Right cardiac atrium (tissue), 5 donors: ENCODE data around the gene RETREG1. TPM values are rescaled to one million over a fixed set of nuclear protein-coding genes. Genes with fewer than 3 reads are reported as not detected.
"Not testable (repeated sequence)": the region's sequence is repeated elsewhere in the genome, so short reads cannot be mapped to it uniquely, and the experiment has no call there.

Experiments used
- ATAC-seq, 2 donors: fragments of 200-7000 bp; cut with Tn5 transposase; one replicate each; pipeline versions ENCODE4 v1.8.0 to v1.9.1; 2020; ENCODE audit warnings: moderate library complexity in 2 of 2, mild to moderate bottlenecking in 1 of 2
- DNase-seq, 3 donors: peaks; one replicate each; pipeline ENCODE4 v3.0.0-alpha.2; 2020
- H3K27ac ChIP-seq: one replicate; pipeline ENCODE4 v1.5.1; 2013; ENCODE audit warnings: mild to moderate bottlenecking, low read length, control low read depth, moderate library complexity
- H3K27me3 ChIP-seq: one replicate; pipeline ENCODE4 v1.6.1; 2013; ENCODE audit not compliant: control insufficient read depth, insufficient read depth
- H3K4me1 ChIP-seq: one replicate; pipeline ENCODE4 v1.6.1; 2013; ENCODE audit warnings: low read length; ENCODE audit not compliant: control insufficient read depth, insufficient read depth
- H3K4me3 ChIP-seq: one replicate; pipeline ENCODE4 v1.5.1; 2013; ENCODE audit warnings: low read length, control low read depth
- H3K9me3 ChIP-seq: one replicate; pipeline ENCODE4 v1.6.1; 2013; ENCODE audit warnings: low read length; ENCODE audit not compliant: control insufficient read depth
- WGBS: extraction: QIAGEN DNeasy Blood & Tissue Kit; methylation state at CpG from one replicate; pipeline ENCODE4 v1.1.7; 2013; 5-methylcytosine and 5-hydroxymethylcytosine counted together
- intact Hi-C, 4 donors: fragments of 100-400 bp; cut with DNase I; formaldehyde crosslinking; loops; one replicate each; pipeline versions ENCODE4 v1.11.0 to v1.14.0; 2022 to 2023
- polyA plus RNA-seq: library from polyadenylated mRNA; stranded (reverse); fragments of 200-250 nt; gene quantifications from one replicate; pipeline ENCODE4 v1.2.3, GENCODE V29; 2013
- total RNA-seq, 4 donors: library from RNA; stranded (reverse); fragmentation: NEBNext Ultra II Directional; extraction: Animal tissue kit (Norgen Biotek cat#: 25700); gene quantifications; one replicate each; pipeline ENCODE4 v1.2.1, GENCODE V29; 2021
- donor health status: healthy with polysubstance abuse.
- donor health status: DM: no; HTN: yes; CAD: no.
- donor health status: DM: no; HTN: no; CAD: no.
- donor health status: DM: no; HTN: yes; CAD: no; lungs with severe emphysema.
- donor health status: DM: yes; HTN: yes; CAD: no.

RETREG1 gene
- total and polyA plus RNA-seq, 5 donors, result 114 to 209 (median 148) TPM

DNA sequence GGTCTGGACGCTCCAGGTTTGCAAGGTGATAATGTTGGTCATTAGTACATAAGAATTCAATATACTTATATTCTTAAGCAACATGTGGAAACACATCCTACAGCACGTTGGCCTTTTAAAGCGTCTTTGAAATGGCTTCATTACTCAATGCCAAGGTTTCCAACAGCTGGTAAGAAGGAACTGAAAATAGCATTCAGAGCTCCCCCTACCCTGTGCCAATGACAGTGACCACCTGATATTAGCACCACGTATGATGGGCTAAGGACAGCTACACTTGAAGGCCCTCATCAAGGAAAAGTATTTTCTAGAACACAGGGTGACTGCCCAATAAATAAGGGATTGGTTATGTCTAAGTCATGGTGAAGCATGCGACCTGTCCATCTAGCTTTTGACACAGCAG, 161.1 kb downstream of the RETREG1 start:
- intact Hi-C loops, result loop anchor here in 3 of 4 donors (5.0 to 10.0 kb wide), 4 partner anchors 291 to 737 kb away; no protein-coding TSS in a partner anchor

DNA sequence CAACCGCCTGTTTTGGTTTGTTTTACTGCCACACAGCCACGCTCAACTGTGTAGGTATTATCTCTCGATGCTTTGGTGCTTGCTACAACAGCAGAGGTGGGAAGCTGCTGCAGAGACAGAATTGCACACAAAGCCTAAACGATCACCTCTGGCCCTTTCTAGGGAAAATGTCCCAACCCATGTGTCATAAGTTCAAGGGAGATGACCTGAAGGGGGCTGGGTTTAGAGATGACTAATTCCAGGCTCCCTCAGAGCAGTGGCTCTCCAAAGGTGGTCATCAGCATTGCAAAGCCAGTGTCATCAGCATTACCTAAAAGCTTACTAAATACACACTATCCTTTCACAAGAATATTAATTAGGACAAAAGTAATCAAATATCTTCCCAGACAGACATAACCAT, 162.1 kb downstream of the RETREG1 start:
- H3K27me3 ChIP-seq, result no peaks in the 10 kb centered on the region
- H3K4me1 ChIP-seq, result peaks cover 6% of the 10 kb centered on the region
- no peak for ATAC-seq
- 91% methylated on average over 4 of the region's 4 CpGs for WGBS
- H3K9me3 ChIP-seq, result peaks cover 4% of the 10 kb centered on the region
- intact Hi-C loops, result loop anchor here in 3 of 4 donors (5.0 to 10.0 kb wide), 4 partner anchors 290 to 738 kb away; no protein-coding TSS in a partner anchor
- no peak overlapping the region for H3K27ac ChIP-seq
- no peak for DNase-seq
- no peak overlapping the region for H3K4me3 ChIP-seq

More for the DNA sequence above, 161.1 kb downstream of the RETREG1 start:
- 63% methylated on average over 5 of the region's 5 CpGs for WGBS
- H3K4me3 ChIP-seq, result no peak overlapping the region
- H3K27ac ChIP-seq, result peak overlapping the region; percentile 1
- peaks cover 3% of the 10 kb centered on the region for H3K9me3 ChIP-seq
- ATAC-seq, result peak in 1 of 2 donors; percentile 35
- no peak for DNase-seq
- H3K4me1 ChIP-seq, result peaks cover 6% of the 10 kb centered on the region
- no peaks in the 10 kb centered on the region for H3K27me3 ChIP-seq

DNA sequence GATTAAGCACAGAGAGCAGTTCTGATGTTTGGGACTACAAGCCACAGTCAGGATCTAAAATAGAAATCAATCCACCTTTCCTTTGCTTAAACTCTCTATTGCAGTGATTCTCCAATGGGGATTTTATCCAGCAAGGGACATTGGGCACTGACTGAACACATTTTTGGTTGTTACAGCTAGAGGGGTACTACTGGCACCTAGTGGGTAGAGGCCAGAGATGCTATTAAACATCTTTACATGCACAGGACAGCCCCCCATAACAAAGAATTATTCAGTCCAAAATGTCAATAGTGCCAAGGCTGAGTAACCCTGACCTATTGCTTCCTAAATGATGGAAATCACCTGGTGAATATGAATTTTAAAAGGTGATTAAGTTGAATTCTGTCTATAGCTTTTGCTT, 163.2 kb downstream of the RETREG1 start:
- no peak for ATAC-seq

DNA sequence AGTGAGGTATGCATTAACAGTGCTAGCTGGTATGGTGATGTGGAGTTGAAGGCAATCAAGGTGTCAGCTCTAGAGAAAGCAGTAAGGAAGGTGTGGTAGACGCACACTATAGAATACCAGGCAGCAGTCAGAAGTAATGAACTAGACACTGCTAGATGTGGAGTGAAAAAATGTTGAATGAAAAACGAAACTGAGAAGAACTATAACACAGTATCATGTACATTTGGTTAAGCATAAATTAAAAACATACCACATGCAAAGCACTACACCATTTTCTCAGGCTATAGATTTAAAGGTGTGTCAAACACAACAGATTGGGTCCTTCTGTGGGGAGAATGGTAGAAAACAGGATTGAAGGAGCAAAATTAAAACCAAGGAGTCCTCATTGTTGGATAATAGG, 166.6 kb downstream of the RETREG1 start:
- Histone ChIP-seq H3K27me3 (no peaks in the 10 kb centered on the region), H3K9me3 (peaks cover 4% of the 10 kb centered on the region), H3K4me1 (peaks cover 2% of the 10 kb centered on the region), H3K27ac (no peak overlapping the region), H3K4me3 (no peak overlapping the region)
- 86% methylated on average over 2 of the region's 2 CpGs for WGBS
- intact Hi-C loops, result loop anchor here in 1 of 4 donors (10.0 kb wide), 1 partner anchor 285 kb away; no protein-coding TSS in a partner anchor
- ATAC-seq (no peak), DNase-seq (no peak)

More for the DNA sequence above, 163.2 kb downstream of the RETREG1 start:
- Histone ChIP-seq H3K27me3 (no peaks in the 10 kb centered on the region), H3K9me3 (peaks cover 4% of the 10 kb centered on the region), H3K4me1 (peaks cover 6% of the 10 kb centered on the region), H3K4me3 (no peak overlapping the region), H3K27ac (no peak overlapping the region)
- DNase-seq, result no peak
- intact Hi-C loops, result loop anchor here in 1 of 4 donors (10.0 kb wide), 1 partner anchor 289 kb away; no protein-coding TSS in a partner anchor

DNA sequence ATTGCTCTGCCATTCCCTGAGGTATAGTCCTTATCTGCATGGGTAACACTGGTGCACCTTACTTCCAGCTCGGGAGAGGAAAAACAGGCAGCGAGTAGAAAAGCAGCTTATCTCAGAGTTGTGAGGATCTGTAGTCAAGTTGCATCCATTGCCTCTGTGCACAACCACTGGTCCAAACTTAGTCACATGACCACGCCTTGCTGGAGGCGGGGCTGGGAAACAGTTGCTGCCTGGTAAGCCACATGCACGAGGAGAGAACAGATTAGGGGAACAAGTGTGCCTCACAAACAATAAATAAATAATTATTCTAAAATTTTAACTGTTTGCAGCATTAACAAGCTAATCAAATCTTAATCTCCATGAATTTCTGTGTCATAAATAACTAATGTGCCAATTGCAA, 169.8 kb downstream of the RETREG1 start:
- intact Hi-C loops, result no loop called here
- 76% methylated on average over 5 of the region's 5 CpGs for WGBS
- ATAC-seq (no peak), DNase-seq (no peak)
- peaks cover 4% of the 10 kb centered on the region for H3K9me3 ChIP-seq
- no peak overlapping the region for H3K27ac ChIP-seq
- H3K4me1 ChIP-seq, result no peaks in the 10 kb centered on the region
- no peaks in the 10 kb centered on the region for H3K27me3 ChIP-seq
- H3K4me3 ChIP-seq, result no peak overlapping the region

DNA sequence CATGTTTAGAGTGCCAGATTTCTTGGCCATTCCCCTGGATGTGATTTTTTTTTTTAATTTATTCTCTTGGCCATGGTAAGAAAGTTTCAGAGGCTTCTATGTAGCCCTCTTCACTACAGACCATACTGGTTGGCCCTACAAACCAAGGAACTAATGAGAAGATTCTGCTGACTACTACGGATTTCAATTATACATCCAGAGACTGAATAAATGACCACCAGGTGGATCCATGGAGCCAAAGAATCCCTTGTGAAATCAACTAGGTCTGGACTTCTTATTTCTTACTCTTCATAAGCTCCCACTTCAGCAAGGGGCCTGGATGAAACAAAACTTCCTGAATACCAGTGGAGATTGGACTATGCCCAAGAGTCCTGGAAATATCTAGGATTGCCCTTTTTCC, 178.8 kb downstream of the RETREG1 start:
- ATAC-seq (no peak), DNase-seq (no peak)
- no peaks in the 10 kb centered on the region for H3K9me3 ChIP-seq
- 67% methylated on average over 1 of the region's 1 CpG for WGBS
- H3K27me3 ChIP-seq, result no peaks in the 10 kb centered on the region
- H3K27ac ChIP-seq, result no peak overlapping the region
- intact Hi-C loops, result no loop called here
- H3K4me1 ChIP-seq, result no peaks in the 10 kb centered on the region
- H3K4me3 ChIP-seq, result no peak overlapping the region

DNA sequence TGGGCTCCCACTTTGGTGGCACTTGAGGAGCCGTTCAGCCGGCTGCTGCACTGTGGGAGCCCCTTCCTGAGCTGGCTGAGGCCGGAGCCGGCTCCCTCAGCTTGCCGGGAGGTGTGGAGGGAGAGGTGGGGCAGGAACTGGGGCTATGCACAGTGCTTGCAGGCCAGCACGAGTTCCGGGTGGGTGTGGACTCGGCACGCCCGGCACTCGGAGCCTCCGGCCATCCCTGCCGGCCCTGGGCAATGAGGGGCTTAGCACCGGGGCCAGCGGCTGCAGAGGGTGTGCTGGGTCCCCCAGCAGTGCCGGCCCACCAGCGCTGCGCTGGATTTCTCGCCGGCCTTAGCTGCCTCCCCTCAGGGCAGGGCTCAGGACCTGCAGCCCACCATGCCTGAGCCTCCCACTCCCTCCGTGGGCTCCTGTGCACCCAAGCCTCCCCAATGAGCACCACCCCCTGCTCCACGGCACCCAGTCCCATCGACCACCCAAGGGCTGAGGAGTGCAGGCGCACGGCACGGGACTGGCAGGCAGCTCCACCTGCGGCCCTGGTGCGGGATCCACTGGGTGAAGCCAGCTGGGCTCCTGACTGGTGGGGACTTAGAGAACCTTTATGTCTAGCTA, 180.6 kb downstream of the RETREG1 start:
- 90% methylated on average over 28 of the region's 28 CpGs for WGBS

DNA sequence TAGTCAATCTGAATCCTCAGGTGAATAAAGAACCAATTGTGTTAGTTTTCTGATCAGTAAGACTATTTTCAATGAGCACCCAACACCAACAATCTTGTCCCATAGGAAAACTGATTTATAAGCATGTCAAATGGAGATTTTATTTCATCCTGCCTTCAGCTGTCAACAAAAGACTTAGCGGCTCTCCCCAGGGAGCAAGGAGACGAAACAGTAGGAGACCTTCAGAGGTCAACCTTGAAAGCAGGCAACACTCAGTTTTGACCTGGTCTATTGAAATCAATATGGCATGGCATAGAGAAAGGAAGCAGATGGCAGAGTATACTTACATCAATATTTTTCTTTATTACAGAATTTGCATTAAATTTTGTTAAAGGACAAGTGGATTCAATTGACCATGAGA, 185.3 kb downstream of the RETREG1 start:
- H3K9me3 ChIP-seq, result peaks cover 2% of the 10 kb centered on the region
- H3K4me3 ChIP-seq, result no peak overlapping the region
- DNase-seq (no peak), ATAC-seq (no peak)
- H3K27ac ChIP-seq, result no peak overlapping the region
- no peaks in the 10 kb centered on the region for H3K4me1 ChIP-seq
- WGBS, result 60% methylated on average over 2 of the region's 2 CpGs
- H3K27me3 ChIP-seq, result no peaks in the 10 kb centered on the region
- intact Hi-C loops, result no loop called here

More for the DNA sequence above, 180.6 kb downstream of the RETREG1 start:
- intact Hi-C loops, ATAC-seq, H3K4me3 ChIP-seq, H3K27me3 ChIP-seq, H3K9me3 ChIP-seq, H3K27ac ChIP-seq, H3K4me1 ChIP-seq: not testable (repeated sequence)
- DNase-seq, result peak in 1 of 3 donors; percentile 37

DNA sequence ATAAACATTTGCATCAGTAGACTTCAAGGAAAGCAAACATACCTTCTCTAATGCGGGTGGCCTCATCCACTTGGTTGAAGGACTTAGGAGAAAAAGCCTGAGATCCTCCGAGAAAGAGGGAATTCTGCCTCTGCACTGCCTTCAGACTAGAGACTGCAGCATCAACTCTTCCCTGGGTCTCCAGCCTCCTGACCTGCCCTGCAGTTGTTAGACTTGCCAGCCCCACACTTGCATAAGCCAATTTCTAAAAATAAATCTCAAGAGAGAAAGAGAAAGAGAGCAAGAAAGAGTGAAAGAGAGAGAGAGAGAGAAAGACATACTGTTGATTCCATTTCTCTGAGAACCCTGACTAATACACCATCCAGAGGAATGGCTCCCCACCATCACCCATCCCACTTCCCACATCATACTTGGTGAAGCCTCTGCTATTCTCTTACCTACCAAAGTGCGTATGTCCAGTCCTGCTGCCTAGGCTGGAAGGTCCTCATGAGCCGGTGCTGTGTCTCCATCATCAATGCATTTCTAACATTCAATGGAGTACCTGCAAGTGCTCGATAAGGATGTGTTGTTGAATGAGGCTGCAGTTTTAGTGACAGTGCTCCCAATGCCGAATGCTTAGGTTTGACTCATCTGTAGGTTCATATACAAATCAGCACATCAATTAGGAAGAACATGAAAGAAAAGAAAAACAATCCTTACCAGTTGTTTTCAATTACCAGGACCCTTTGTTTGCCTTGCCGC, 186.3 kb downstream of the RETREG1 start:
- H3K4me1 ChIP-seq, result no peaks in the 10 kb centered on the region
- no peaks in the 10 kb centered on the region for H3K27me3 ChIP-seq
- DNase-seq, result no peak
- ATAC-seq, result no peak
- intact Hi-C loops, result no loop called here
- H3K4me3 ChIP-seq, result no peak overlapping the region
- peaks cover 2% of the 10 kb centered on the region for H3K9me3 ChIP-seq
- no peak overlapping the region for H3K27ac ChIP-seq
- WGBS, result 91% methylated on average over 7 of the region's 7 CpGs

DNA sequence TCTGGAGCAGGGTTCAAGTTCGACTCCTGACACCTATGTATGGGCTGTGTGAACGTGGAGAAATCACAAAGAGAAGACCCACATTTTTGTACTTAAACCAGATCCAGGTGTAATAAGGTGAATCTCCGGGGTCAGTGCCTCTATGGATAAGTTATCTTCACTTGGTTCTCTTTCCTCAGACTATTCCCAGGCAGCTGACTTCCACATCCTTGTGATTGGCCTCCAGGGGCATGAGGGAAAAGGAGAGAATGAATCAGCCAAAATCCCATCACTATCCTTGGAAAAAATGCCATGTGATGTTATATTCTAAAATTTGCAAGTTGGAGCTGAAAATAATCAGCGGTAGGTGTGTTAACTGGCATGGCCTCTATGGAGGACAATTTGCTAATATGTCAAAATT, 188.4 kb downstream of the RETREG1 start:
- Histone ChIP-seq H3K4me1 (no peaks in the 10 kb centered on the region), H3K27me3 (no peaks in the 10 kb centered on the region), H3K27ac (no peak overlapping the region), H3K9me3 (peaks cover 2% of the 10 kb centered on the region), H3K4me3 (no peak overlapping the region)
- WGBS, result 83% methylated on average over 4 of the region's 4 CpGs
- intact Hi-C loops, result no loop called here
- no peak for DNase-seq
- no peak for ATAC-seq

DNA sequence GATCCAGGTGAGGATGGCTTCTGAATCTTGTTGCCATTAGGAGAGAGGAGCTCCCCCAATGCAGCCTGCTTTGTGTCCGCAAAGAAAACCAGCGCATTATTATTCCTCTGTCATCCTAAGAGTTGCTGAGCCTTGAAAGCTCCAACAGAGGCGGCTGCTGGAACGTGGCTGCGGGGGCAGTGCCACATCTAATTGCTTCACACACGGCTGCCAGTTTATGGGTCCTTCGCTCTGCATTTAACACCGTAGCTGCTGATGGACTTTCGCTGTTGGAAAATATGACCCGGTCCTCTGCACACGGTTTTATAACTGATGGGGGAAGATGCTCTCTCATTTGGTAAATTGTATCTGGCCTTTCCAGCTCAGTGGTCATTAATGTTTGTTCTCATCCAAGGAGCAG, 189.2 kb downstream of the RETREG1 start:
- no peak overlapping the region for H3K27ac ChIP-seq
- H3K4me3 ChIP-seq, result no peak overlapping the region
- intact Hi-C loops, result no loop called here
- H3K9me3 ChIP-seq, result peaks cover 2% of the 10 kb centered on the region
- ATAC-seq (no peak), DNase-seq (no peak)
- no peaks in the 10 kb centered on the region for H3K27me3 ChIP-seq
- 41% methylated on average over 11 of the region's 11 CpGs for WGBS
- no peaks in the 10 kb centered on the region for H3K4me1 ChIP-seq
